Measurements from ENCODE around the gene MARCHF2.

- TF ChIP-seq, protein P1, sequence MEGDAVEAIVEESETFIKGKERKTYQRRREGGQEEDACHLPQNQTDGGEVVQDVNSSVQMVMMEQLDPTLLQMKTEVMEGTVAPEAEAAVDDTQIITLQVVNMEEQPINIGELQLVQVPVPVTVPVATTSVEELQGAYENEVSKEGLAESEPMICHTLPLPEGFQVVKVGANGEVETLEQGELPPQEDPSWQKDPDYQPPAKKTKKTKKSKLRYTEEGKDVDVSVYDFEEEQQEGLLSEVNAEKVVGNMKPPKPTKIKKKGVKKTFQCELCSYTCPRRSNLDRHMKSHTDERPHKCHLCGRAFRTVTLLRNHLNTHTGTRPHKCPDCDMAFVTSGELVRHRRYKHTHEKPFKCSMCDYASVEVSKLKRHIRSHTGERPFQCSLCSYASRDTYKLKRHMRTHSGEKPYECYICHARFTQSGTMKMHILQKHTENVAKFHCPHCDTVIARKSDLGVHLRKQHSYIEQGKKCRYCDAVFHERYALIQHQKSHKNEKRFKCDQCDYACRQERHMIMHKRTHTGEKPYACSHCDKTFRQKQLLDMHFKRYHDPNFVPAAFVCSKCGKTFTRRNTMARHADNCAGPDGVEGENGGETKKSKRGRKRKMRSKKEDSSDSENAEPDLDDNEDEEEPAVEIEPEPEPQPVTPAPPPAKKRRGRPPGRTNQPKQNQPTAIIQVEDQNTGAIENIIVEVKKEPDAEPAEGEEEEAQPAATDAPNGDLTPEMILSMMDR (IDR thresholded peaks at IDR 0.05; ENCODE audit: insufficient read depth, low read length, poor library complexity, severe bottlenecking) = no peak
- no peak for TF ChIP-seq EZH2phosphoT487 (conservative IDR thresholded peaks at IDR 0.05; ENCODE audit: low read length)
These were observed 74.2 kb downstream of the MARCHF2 start for GRCh38 chr19:8487137-8487851.
